H1 (cell line): ENCODE data around the gene ZFYVE19. TPM values are rescaled to one million over a fixed set of nuclear protein-coding genes. Genes with fewer than 3 reads are reported as not detected.

Experiments used
- CTCF ChIA-PET: fragments of 300-600 bp; sonication (Branson Sonifier 250); formaldehyde crosslinking; loops from one replicate; lab custom pipeline; 2021; ENCODE audit not compliant: partially characterized antibody; lab: Charles Lee
- POLR2A ChIA-PET: fragments of 300-600 bp; sonication (Branson Sonifier 250); formaldehyde crosslinking; loops from one replicate; lab custom pipeline; 2021; ENCODE audit warnings: inconsistent platforms; ENCODE audit not compliant: partially characterized antibody; lab: Charles Lee
- DNase-seq, 2 experiments: peaks; one replicate each; pipeline versions ENCODE4 v3.0.0 to v3.0.0-alpha.2; 2010 to 2022; ENCODE audit warnings: low spot score in 2 of 2, low read depth in 1 of 2, mixed read lengths in 1 of 2
- FAIRE-seq: peaks from 2 replicates; lab custom pipeline; 2011; peaks lifted over from hg19 to GRCh38; lab: Jason Lieb, UNC
- H2AFZ ChIP-seq: 2 replicates; pipeline ENCODE4 v1.8.1; 2012; ENCODE audit warnings: low read length, inconsistent platforms
- H2AK5ac ChIP-seq: 2 replicates; pipeline ENCODE4 v1.6.1; 2013; ENCODE audit warnings: low read depth, low read length
- H2BK120ac ChIP-seq: replicated peaks from 2 replicates; pipeline ENCODE3; 2013; ENCODE audit warnings: low read depth, low read length, inconsistent platforms
- H2BK12ac ChIP-seq: 2 replicates; pipeline ENCODE4 v1.6.1; 2013; ENCODE audit warnings: low read depth, low read length
- H2BK15ac ChIP-seq: 2 replicates; pipeline ENCODE4 v1.6.1; 2013; ENCODE audit warnings: low read length
- H2BK20ac ChIP-seq: 2 replicates; pipeline ENCODE4 v1.6.1; 2013; ENCODE audit warnings: low read length
- H2BK5ac ChIP-seq: 2 replicates; pipeline ENCODE4 v1.6.1; 2013; ENCODE audit warnings: low read depth, low read length
- H3K14ac ChIP-seq: 2 replicates; pipeline ENCODE4 v1.6.1; 2013; ENCODE audit warnings: inconsistent platforms; ENCODE audit not compliant: insufficient read length
- H3K18ac ChIP-seq: 2 replicates; pipeline ENCODE4 v1.6.1; 2013; ENCODE audit warnings: low read length; ENCODE audit errors: extremely low read depth
- H3K23ac ChIP-seq: 2 replicates; pipeline ENCODE4 v1.6.1; 2013; ENCODE audit warnings: inconsistent platforms; ENCODE audit not compliant: insufficient read length
- H3K23me2 ChIP-seq: 2 replicates; pipeline ENCODE4 v1.6.1; 2013; ENCODE audit warnings: low read depth, low read length
- H3K27ac ChIP-seq: 2 replicates; pipeline ENCODE4 v1.6.1; 2011; ENCODE audit warnings: low read depth, low read length, inconsistent platforms
- H3K27me3 ChIP-seq, 4 experiments: replicated peaks in 1 of 4; 1 replicate in 1 of 4; 2 replicates in 3 of 4; pipeline versions ENCODE4 v1.6.1 to v1.8.1; 2011 to 2013; ENCODE audit warnings: low read length in 3 of 4, mild to moderate bottlenecking in 3 of 4, inconsistent platforms in 2 of 4, mixed read lengths in 2 of 4, moderate library complexity in 1 of 4; ENCODE audit not compliant: control insufficient read depth in 3 of 4, insufficient read depth in 3 of 4; ENCODE audit errors: extremely low read depth in 1 of 4
- H3K36me3 ChIP-seq, 4 experiments: 2 replicates each; pipeline versions ENCODE4 v1.6.1 to v1.8.1; 2011 to 2013; ENCODE audit warnings: mild to moderate bottlenecking in 4 of 4, low read length in 3 of 4, moderate library complexity in 2 of 4, control low read depth in 1 of 4, inconsistent platforms in 1 of 4; ENCODE audit not compliant: insufficient read depth in 4 of 4, control insufficient read depth in 2 of 4
- H3K4ac ChIP-seq: replicated peaks from 2 replicates; pipeline ENCODE3; 2013; ENCODE audit warnings: low read length, low read depth, mixed read lengths, inconsistent platforms; ENCODE audit not compliant: insufficient read length
- H3K4me1 ChIP-seq, 4 experiments: replicated peaks in 1 of 4; 1 replicate in 1 of 4; 2 replicates in 3 of 4; pipeline versions ENCODE4 v1.6.1 to v1.8.1; 2011 to 2013; ENCODE audit warnings: low read length in 3 of 4, inconsistent platforms in 2 of 4, mixed read lengths in 1 of 4; ENCODE audit not compliant: insufficient read depth in 4 of 4, control insufficient read depth in 3 of 4
- H3K4me2 ChIP-seq, 2 experiments: 2 replicates each; pipeline versions ENCODE4 v1.6.1 to v1.8.1; 2011 to 2013; ENCODE audit warnings: low read depth in 2 of 2, low read length in 2 of 2, control low read depth in 1 of 2, inconsistent platforms in 1 of 2, mild to moderate bottlenecking in 1 of 2; ENCODE audit not compliant: insufficient read depth in 1 of 2
- H3K4me3 ChIP-seq, 4 experiments: fragments of 200-600, 300-600 bp in 1 of 4; sonication (generic), shearing (Covaris generic), sonication (Bioruptor Twin) in 1 of 4; 2 replicates each; pipeline versions ENCODE4 v1.5.1 to v1.8.1; 2011 to 2016; ENCODE audit warnings: low read length in 4 of 4, low read depth in 3 of 4, control low read depth in 2 of 4, inconsistent platforms in 2 of 4, mild to moderate bottlenecking in 2 of 4, mixed read lengths in 1 of 4, moderate library complexity in 1 of 4; ENCODE audit not compliant: insufficient read depth in 2 of 4; ENCODE audit errors: extremely low read depth in 1 of 4
- H3K56ac ChIP-seq: replicated peaks from 2 replicates; pipeline ENCODE3; 2013; ENCODE audit warnings: low read depth, mild to moderate bottlenecking, mixed read lengths, low read length, inconsistent platforms; ENCODE audit not compliant: insufficient read length
- H3K79me1 ChIP-seq: 2 replicates; pipeline ENCODE4 v1.6.1; 2013; ENCODE audit warnings: low read depth, low read length, control low read depth
- H3K79me2 ChIP-seq, 2 experiments: 2 replicates each; pipeline versions ENCODE4 v1.6.1 to v1.8.1; 2012 to 2013; ENCODE audit warnings: low read length in 2 of 2, mild to moderate bottlenecking in 2 of 2, inconsistent platforms in 1 of 2; ENCODE audit not compliant: insufficient read depth in 2 of 2, control insufficient read depth in 1 of 2
- H3K9ac ChIP-seq, 4 experiments: replicated peaks in 1 of 4; 1 replicate in 1 of 4; 2 replicates in 3 of 4; pipeline versions ENCODE4 v1.6.1 to v1.8.1; 2011 to 2013; ENCODE audit warnings: low read depth in 3 of 4, low read length in 3 of 4, control low read depth in 2 of 4, mild to moderate bottlenecking in 2 of 4, moderate library complexity in 2 of 4, inconsistent platforms in 1 of 4; ENCODE audit errors: extremely low read depth in 1 of 4
- H3K9me3 ChIP-seq, 2 experiments: 2 replicates each; pipeline versions ENCODE4 v1.6.1 to v1.8.1; 2012 to 2013; ENCODE audit warnings: mild to moderate bottlenecking in 2 of 2, moderate library complexity in 2 of 2, control low read depth in 1 of 2, inconsistent platforms in 1 of 2, low read depth in 1 of 2, low read length in 1 of 2, mixed read lengths in 1 of 2; ENCODE audit not compliant: insufficient read depth in 2 of 2
- H4K20me1 ChIP-seq, 2 experiments: replicated peaks in 1 of 2; 2 replicates each; pipeline versions ENCODE3 to v1.8.1; 2011 to 2013; ENCODE audit warnings: inconsistent platforms in 2 of 2, low read length in 2 of 2, mild to moderate bottlenecking in 1 of 2; ENCODE audit not compliant: insufficient read depth in 2 of 2, control insufficient read depth in 1 of 2
- H4K5ac ChIP-seq: 2 replicates; pipeline ENCODE4 v1.6.1; 2013; ENCODE audit warnings: low read length, low read depth, mixed read lengths, inconsistent platforms; ENCODE audit not compliant: insufficient read length
- H4K8ac ChIP-seq: 2 replicates; pipeline ENCODE4 v1.8.0; 2013; ENCODE audit warnings: mild to moderate bottlenecking, moderate library complexity, low read length, inconsistent platforms; ENCODE audit not compliant: insufficient read depth; ENCODE audit errors: extremely low read depth
- H4K91ac ChIP-seq: replicated peaks from 2 replicates; pipeline ENCODE3; 2013; ENCODE audit warnings: low read length, mixed read lengths, inconsistent platforms; ENCODE audit not compliant: insufficient read length
- CBX8 ChIP-seq: fragments of 300-800, 300-1000 bp; sonication (generic); IDR thresholded peaks from 2 replicates; pipeline ENCODE4 v1.7.1; 2016; ENCODE audit warnings: low read depth, low read length, borderline replicate concordance
- CREB1 ChIP-seq: IDR thresholded peaks from 2 replicates; pipeline ENCODE4 v1.6.1; 2012; ENCODE audit warnings: inconsistent platforms
- CTCF ChIP-seq, 3 experiments: IDR thresholded peaks; 1 replicate in 2 of 3; 2 replicates in 1 of 3; pipeline versions ENCODE4 v1.5.1 to v1.6.1; 2011; ENCODE audit warnings: low read length in 3 of 3, mild to moderate bottlenecking in 3 of 3, inconsistent platforms in 2 of 3, low read depth in 1 of 3, moderate library complexity in 1 of 3; ENCODE audit not compliant: insufficient read depth in 1 of 3; ENCODE audit errors: control extremely low read depth in 1 of 3
- PHF8 ChIP-seq: fragments of 200-600 bp; sonication (generic); conservative IDR thresholded peaks from 2 replicates; pipeline ENCODE4 v1.7.1; 2012; ENCODE audit warnings: low read depth, mild to moderate bottlenecking, inconsistent platforms, low read length, moderate library complexity
- RBBP5 ChIP-seq: IDR thresholded peaks from 2 replicates; pipeline ENCODE4 v1.7.1; 2012; ENCODE audit warnings: low read depth, mild to moderate bottlenecking, inconsistent platforms, low read length, moderate library complexity, borderline replicate concordance
- RFX5 ChIP-seq: IDR thresholded peaks from 2 replicates; pipeline ENCODE4 v1.6.1; 2011; ENCODE audit warnings: low read depth, low read length, improper control_type of control experiment, borderline replicate concordance
- RXRA ChIP-seq: IDR thresholded peaks from 2 replicates; pipeline ENCODE4 v1.6.1; 2011; ENCODE audit warnings: low read depth, mild to moderate bottlenecking, low read length, moderate library complexity; ENCODE audit not compliant: insufficient read depth
- SIX5 ChIP-seq: IDR thresholded peaks from 2 replicates; pipeline ENCODE4 v1.6.1; 2011; ENCODE audit warnings: mild to moderate bottlenecking, low read depth, low read length
- SUZ12 ChIP-seq: fragments of 200-600 bp; sonication (generic); IDR thresholded peaks from 2 replicates; pipeline ENCODE4 v1.6.1; 2012; ENCODE audit warnings: mild to moderate bottlenecking, inconsistent platforms, low read length, moderate library complexity, mixed read lengths
- TAF7 ChIP-seq: optimal IDR thresholded peaks from 2 replicates; pipeline ENCODE3; 2011; ENCODE audit warnings: low read depth, mild to moderate bottlenecking, inconsistent platforms, low read length, moderate library complexity, borderline replicate concordance
- WGBS, 2 experiments: shearing (Covaris generic) in 1 of 2; methylation state at CpG; one replicate each; pipeline versions ENCODE4 v1.1.6 to v1.1.7; 2013 to 2015; ENCODE audit warnings: low lambda C conversion rate in 2 of 2, mixed read lengths in 2 of 2, inconsistent platforms in 1 of 2, low coverage in 1 of 2, missing lambda C conversion rate in 1 of 2; ENCODE audit not compliant: insufficient replicate concordance in 2 of 2, insufficient coverage in 1 of 2, insufficient read length in 1 of 2; ENCODE audit errors: extremely low coverage in 1 of 2, missing lambda C conversion rate in 1 of 2; 5-methylcytosine and 5-hydroxymethylcytosine counted together
- polyA plus RNA-seq, 7 experiments: library from polyadenylated mRNA; depleted of rRNA in 3 of 7; stranded (reverse) in 5 of 7; unstranded in 2 of 7; fragments of >200 nt in 5 of 7; fragments of 200-250 nt in 2 of 7; gene quantifications; 1 replicate in 5 of 7; 2 replicates in 1 of 7; 4 replicates in 1 of 7; pipeline versions ENCODE4 v1.2.1 to v1.2.3, GENCODE V29; 2011 to 2013; ENCODE audit warnings: missing spikeins in 2 of 7, mixed read lengths in 2 of 7
- total RNA-seq: library from RNA; stranded (reverse); fragmentation: NEBNext Ultra II Directional; extraction: Animal tissue kit (Norgen Biotek cat#: 25700); gene quantifications from 2 replicates; pipeline ENCODE4 v1.2.1, GENCODE V29; 2021

ZFYVE19 gene
- total and polyA plus RNA-seq, 2 of the 8 experiments (the other 6 are each of a cell fraction or from before 2014, with no cell fraction given): 11.2 to 21.8 TPM

DNA sequence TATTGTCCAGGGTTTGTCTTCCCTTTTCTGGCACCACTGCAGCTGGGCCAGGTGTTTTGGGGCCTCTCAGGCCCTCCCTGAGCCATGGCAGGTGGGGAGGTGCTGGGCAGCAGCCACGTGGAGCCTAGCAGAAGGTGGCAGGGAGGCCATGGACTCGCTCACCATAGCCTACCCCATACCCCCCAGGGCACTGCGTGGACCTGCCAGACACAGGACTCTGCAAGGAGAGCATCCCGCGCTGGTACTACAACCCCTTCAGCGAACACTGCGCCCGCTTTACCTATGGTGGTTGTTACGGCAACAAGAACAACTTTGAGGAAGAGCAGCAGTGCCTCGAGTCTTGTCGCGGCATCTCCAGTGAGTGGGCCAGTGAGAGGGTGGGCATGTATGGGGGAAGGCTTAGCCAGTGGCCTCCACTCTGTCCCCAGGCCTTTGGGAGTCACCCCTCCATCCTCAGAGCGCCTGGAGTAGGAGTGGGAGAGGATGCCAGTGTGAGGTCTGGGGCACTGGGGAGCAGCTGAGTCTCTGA, 48.9 kb downstream of the ZFYVE19 start:
- WGBS, 2 experiments: 89% methylated on average over 13 of the region's 13 CpGs; no CpG with 5 or more reads in 1 of the 2 experiments
- Histone ChIP-seq H2AFZ (no peak overlapping the region), H3K18ac (no peak overlapping the region), H3K4me2 (no peak overlapping the region), H3K27me3 (no peaks in the 10 kb centered on the region), H2BK12ac (no peak overlapping the region), H3K4me1 (peaks cover 0 to 3% (median 0%) of the 10 kb centered on the region in 4 experiments; a peak in 1 of 7 replicates), H3K9ac (no peak overlapping the region), H2BK5ac (no peak overlapping the region), H3K23ac (no peak overlapping the region), H3K79me1 (peaks cover 3% of the 10 kb centered on the region; the same call in 1 of the 2 replicates), H2BK15ac (no peak overlapping the region), H2BK120ac (no peak overlapping the region), H3K9me3 (no peaks in the 10 kb centered on the region), H3K27ac (no peak overlapping the region), H4K8ac (no peak overlapping the region), H3K4ac (no peak overlapping the region), H3K79me2 (peaks cover 0 to 2% of the 10 kb centered on the region in 2 experiments; a peak in 1 of 4 replicates), H3K4me3 (no peak overlapping the region), H3K36me3 (peaks cover 18 to 43% (median 37%) of the 10 kb centered on the region in 4 experiments; a peak in 7 of 8 replicates), H3K14ac (no peak overlapping the region), H2AK5ac (no peak overlapping the region), H4K91ac (no peak overlapping the region), H2BK20ac (no peak overlapping the region), H3K23me2 (no peaks in the 10 kb centered on the region), H4K20me1 (peaks cover 3% of the 10 kb centered on the region in 2 experiments), H3K56ac (no peak overlapping the region), H4K5ac (no peak overlapping the region)
- FAIRE-seq (no peak), DNase-seq (no peak)
- ChIA-PET POLR2A (interaction anchor here (0.6 to 5.6 kb wide), 6 partner anchors 9 to 230 kb away, joined by 3 to 49 read pairs (median 27); partner anchors contain the start of genes SPINT1 and VPS18), CTCF (interaction anchor here (1.6 to 8.6 kb wide), 6 partner anchors 11 to 92 kb away, joined by 3 to 208 read pairs (median 78); partner anchors contain the start of genes SPINT1 and VPS18)
- TF ChIP-seq CREB1 (no peak), PHF8 (no peak), RFX5 (no peak), CBX8 (no peak), TAF7 (no peak), CTCF (IDR thresholded peaks at IDR 0.05; ENCODE audit: control extremely low read depth in 1 of 3, insufficient read depth in 1 of 3, low read depth in 1 of 3, low read length in 3 of 3) (no peak), SIX5 (no peak), RBBP5 (no peak), RXRA (no peak), SUZ12 (no peak)
